GM21360 (cell line): ENCODE results near the gene HRC.
"Not testable (repeated sequence)": the region's sequence is repeated elsewhere in the genome, so short reads cannot be mapped to it uniquely, and the experiment has no call there.

Experiments
- ATAC-seq: cut with Tn5 transposase; IDR thresholded peaks from one replicate; pipeline ENCODE4 v1.9.1; 2021; ENCODE audit warnings: mild to moderate bottlenecking, moderate library complexity; ENCODE audit not compliant: unreplicated experiment

Gene HRC, protein sequence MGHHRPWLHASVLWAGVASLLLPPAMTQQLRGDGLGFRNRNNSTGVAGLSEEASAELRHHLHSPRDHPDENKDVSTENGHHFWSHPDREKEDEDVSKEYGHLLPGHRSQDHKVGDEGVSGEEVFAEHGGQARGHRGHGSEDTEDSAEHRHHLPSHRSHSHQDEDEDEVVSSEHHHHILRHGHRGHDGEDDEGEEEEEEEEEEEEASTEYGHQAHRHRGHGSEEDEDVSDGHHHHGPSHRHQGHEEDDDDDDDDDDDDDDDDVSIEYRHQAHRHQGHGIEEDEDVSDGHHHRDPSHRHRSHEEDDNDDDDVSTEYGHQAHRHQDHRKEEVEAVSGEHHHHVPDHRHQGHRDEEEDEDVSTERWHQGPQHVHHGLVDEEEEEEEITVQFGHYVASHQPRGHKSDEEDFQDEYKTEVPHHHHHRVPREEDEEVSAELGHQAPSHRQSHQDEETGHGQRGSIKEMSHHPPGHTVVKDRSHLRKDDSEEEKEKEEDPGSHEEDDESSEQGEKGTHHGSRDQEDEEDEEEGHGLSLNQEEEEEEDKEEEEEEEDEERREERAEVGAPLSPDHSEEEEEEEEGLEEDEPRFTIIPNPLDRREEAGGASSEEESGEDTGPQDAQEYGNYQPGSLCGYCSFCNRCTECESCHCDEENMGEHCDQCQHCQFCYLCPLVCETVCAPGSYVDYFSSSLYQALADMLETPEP

DNA sequence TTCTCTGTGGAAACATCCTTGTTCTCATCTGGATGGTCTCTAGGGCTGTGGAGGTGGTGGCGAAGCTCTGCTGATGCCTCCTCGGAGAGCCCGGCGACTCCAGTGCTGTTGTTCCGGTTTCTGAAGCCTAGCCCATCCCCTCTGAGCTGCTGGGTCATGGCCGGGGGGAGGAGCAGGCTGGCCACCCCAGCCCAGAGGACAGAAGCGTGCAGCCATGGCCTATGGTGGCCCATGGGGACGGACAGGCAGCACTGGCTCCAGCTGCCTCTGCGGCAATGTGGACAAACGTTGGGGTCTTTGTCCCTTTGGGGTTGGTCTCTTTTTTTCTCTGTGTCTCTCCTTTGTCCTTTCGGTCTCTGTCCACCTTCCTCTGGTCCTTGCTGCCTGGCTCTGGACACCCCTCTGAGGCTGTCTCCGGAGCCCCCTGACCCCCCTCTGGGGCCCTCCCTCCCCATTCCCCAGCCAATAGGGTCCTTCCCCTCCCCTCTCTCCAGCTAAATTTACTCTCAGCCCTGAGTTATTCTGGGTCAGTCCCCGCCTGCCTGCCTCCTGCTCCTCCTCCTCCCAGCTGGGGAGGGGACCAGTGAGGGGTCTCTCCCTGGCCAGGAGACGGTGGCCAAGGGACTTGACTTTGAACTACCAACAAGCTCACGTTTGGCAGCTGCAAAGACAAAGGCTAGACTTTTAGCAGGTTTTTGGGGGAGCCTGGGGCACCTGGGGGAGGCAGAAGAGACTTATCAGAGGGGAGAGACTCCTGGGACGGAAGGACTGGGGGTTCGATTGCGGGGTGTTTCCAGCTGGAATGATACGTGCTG is at the start of gene HRC:
HRC (minus strand) TSS at position 392 of the 815 bp plus-strand sequence; CDS start at position 233, 159 bp downstream.
- ATAC-seq = no peak

DNA sequence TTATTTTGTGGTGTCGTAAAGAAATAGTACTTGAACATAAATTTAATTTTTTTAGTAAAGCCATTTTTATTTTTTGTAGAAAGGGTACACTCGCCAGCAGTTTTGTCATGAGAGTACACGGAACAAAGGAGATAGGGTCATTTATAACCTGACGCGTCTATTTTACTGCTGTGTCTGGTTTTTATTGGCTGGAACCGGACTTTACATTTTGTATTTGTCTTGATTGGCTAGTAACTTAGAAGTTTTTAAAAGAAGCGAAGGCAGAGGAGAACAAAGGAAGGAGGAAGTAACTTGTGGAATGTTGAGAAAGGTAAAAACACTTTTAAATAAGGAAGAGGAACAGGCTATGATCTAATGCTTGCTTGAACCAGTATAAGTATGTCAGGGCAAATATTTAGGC is 45.8 kb upstream of the HRC start:
- no peak for ATAC-seq

DNA sequence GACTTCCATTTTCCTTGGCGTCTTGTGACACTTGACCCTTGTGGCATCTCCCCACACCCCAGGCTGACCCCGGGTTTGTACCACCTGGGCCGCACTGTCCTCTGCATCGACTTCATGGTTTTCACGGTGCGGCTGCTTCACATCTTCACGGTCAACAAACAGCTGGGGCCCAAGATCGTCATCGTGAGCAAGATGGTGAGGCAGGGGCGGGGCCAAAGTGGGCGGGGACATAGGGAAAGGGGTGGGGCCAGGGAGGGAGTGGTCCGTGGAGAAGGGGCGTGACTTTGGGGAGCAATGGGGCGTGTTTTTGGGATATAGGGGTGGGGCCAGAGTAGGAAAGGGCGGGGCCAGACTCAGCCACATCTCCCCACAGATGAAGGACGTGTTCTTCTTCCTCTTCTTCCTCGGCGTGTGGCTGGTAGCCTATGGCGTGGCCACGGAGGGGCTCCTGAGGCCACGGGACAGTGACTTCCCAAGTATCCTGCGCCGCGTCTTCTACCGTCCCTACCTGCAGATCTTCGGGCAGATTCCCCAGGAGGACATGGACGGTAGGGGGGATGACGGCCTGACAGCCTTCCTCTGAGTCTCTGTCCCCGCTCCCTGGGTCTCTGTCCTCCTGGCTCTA is 45.2 kb upstream of the HRC start:
- ATAC-seq = no peak

DNA sequence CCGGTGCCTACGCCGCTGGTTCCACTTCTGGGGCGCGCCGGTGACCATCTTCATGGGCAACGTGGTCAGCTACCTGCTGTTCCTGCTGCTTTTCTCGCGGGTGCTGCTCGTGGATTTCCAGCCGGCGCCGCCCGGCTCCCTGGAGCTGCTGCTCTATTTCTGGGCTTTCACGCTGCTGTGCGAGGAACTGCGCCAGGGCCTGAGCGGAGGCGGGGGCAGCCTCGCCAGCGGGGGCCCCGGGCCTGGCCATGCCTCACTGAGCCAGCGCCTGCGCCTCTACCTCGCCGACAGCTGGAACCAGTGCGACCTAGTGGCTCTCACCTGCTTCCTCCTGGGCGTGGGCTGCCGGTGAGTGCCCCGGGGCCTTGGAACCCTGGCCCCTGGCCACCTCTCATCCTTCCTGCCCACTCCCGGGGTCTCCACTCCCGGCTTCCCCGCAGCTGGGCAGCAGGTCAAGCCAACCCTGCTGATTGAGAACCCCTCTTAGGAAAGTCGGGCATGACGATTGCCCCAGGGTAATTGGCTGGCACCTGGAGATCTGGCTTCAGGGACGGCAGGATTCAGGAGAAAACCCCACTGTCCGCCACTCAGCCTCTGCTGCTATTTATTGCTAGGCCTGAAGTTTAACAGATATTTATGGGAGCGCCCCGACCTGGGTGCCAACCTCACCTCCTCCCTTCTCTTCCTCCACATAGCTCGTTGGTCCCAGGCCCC is 41.5 kb upstream of the HRC start:
- ATAC-seq = no peak

DNA sequence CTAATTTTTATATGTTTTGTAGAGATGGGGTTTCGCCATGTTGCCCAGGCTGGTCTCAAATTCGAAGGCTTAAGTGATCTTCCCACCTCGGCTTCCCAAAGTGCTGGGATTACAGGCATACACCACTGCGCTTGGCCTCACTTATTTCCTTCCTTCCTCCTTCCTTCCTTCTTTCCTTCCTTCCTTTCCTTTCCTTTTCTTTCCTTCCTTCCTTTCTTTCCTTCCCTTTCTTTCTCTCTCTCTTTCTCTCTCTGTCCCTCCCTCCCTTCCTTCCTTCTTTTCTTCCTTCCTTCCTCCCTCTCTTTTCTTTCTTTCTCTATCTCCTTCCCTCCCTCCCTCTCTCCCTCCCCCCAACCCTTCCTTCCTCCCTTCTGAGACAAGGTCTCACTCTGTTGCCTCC is 39.2 kb upstream of the HRC start:
- ATAC-seq = no peak

DNA sequence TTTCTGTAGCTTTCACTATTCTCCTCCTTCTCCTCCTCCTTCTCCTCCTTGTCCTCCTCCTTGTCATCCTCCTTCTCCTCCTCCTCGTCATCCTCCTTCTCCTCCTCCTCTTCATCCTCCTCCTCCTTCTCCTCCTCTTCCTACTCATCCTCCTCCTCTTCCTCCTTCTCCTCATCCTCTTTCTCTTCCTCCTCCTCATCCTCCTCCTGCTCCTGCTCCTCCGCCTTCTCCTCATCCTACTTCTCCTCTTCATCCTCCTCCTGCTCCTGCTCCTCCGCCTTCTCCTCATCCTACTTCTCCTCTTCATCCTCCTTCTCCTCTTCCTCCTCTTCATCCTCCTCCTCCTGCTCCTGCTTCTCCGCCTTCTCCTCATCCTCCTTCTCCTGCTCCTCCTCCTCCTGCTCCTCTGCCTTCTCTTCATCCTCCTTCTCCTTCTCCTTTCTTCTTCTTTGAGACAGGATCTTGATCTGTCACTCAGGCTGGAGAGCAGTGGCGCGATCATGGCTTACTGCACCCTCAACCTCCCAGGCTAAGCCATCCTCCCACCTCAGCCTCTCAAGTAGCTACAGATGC is 38.7 kb upstream of the HRC start:
- no peak for ATAC-seq

DNA sequence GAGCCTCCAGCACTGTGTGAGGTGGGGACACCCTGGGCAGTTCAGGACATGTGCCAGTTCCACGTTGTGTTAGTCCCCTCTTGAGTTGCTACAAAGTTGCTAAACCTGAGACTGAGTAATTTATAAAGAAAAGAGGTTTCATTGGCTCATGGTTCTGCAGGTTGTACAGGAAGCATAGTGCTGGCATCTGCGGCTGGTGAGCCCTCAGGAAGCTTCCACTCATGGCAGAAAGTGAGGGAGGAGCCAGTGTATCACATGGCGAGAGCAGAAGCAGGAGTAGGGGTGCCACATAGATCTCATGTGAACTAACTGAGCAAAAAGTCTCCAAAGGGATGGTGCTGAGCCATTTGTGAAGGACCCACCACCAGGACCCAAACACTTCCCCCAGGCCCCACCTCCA is 35.6 kb upstream of the HRC start:
- no peak for ATAC-seq

DNA sequence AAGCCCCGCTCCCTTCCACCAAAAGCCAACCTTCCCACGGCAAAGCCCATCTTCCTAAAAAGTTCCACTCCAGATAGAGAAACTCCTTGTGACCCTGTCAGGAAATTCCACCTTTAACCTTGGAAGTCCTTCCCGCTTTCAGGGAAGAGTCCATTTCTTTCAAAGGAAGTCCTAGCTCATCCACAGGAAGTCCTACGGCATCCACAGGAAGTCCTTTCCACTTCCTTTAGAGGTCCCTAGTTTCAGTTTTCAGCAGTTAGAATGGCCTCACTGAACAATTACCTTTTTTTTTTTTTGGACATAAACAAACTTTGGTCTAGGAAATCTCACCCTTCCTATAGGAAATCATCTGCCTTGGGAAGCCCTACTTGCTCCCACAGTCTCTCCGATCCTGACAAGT is 34.1 kb upstream of the HRC start:
- ATAC-seq = no peak

DNA sequence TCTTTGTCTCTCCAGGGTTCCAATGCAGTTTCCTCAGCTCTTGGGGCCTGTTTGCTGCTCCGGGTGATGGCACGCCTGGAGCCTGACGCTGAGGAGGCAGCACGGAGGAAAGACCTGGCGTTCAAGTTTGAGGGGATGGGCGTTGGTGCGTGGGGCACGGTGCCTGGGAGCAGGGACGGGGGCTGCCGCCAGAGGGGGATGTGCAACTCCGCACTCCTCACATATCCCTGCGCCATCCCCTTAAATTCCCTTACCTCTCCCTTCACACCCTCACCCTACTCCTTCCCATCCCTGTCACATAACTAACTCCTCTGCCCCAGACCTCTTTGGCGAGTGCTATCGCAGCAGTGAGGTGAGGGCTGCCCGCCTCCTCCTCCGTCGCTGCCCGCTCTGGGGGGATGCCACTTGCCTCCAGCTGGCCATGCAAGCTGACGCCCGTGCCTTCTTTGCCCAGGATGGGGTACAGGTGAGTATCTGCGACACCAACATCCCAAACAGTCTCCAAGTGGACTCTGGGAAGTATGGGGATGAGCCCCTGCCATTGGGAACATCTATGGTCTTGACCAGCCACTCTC is 33.5 kb upstream of the HRC start:
- ATAC-seq = no peak

DNA sequence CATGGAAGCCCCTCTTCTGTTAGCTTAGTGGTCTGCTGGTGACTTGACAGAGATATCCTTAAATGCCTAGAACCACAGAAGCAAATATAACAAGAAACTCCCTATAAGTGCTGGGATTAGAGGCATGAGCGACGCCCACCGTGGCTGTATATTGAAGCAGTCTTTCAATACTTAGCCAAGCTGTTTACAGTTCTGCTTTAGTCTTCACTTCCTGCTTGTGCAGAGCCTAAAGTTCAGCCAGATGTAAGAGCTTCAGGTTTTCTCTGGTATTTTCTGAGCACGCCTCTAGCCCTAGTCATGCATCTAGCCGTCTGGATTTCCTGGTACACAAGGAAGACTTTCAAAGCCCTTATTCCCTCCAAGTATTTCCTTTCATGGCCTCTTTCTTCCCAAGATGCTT is 30.9 kb upstream of the HRC start:
- no peak for ATAC-seq

DNA sequence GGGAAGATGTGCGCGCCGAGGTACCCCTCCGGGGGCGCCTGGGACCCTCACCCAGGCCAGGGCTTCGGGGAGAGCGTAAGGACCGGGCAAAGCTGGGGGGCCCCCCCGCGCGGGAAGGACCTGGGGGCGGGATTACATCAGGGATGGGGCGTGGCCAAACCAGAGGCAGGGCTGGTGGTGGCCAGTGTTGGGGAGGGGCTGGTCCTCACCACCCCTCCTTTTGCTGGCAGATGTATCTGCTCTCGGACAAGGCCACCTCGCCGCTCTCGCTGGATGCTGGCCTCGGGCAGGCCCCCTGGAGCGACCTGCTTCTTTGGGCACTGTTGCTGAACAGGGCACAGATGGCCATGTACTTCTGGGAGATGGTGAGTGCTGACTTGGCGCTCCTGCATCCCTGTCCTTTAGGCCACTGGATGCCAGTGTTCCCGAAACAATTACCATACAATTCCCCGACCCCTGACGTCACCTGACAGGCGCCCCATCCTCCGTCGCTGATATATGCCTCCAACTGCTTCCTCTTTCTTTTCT is 27.7 kb upstream of the HRC start:
- no peak for ATAC-seq

DNA sequence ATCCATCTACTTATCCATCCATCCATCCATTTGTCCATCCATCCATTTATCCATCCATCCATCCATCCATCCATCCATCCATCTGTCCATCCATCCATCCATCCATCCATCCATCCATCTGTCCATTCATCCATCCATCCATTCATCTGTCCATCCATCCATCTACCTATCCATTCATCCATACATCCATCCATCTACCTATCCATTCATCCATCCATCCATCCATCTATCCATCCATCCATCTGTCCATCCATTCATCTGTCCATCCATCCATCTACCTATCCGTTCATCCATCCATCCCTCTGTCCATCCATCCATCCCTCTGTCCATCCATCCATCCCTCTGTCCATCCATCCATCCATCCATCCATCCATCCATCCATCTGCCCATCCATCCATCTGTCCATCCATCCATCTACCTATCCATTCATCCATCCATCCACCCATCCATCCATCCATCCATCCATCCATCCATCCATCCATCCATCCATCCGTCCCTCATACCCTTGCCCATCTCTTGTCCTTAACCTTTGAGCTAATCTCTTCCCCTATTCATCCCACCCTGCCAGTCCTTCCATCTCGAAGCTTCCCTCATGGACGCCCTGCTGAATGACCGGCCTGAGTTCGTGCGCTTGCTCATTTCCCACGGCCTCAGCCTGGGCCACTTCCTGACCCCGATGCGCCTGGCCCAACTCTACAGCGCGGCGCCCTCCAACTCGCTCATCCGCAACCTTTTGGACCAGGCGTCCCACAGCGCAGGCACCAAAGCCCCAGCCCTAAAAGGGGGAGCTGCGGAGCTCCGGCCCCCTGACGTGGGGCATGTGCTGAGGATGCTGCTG is 27.0 kb upstream of the HRC start:
- not testable (repeated sequence) for ATAC-seq

DNA sequence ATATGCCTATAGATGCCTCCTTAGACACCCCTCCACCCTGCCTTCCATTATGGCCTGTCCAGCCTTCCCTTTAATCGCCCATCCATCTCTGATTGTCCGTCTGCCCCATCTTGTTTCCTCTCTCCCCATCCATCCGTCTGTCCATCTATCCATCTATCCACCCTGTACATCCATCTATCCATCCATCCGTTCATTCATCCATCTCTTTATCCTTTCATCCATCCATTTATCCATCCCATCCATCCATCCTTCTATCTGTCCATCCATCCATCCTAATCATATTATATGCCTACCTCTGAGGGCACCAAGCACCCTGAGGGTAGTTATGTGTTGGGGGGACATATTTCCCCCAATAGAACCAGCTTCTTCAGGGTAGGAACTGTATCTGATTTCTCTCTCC is 25.5 kb upstream of the HRC start:
- no peak for ATAC-seq

DNA sequence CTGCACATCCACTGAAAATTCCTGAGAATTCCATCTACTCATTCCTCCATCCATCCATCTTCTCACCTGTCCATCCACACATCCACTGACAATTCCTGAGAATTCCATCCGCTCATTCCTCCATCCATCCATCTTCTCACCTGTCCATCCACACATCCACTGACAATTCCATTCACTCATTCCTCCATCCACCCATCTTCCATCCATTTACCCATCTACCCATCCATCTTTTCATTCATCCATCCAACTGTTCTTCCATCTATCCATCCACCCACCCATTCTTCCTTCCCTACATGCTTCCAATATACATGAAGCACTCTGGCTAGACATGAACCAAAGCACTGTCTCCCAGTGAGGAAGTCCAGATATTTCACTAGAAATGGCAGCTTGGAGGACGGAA is 18.0 kb upstream of the HRC start:
- no peak for ATAC-seq

DNA sequence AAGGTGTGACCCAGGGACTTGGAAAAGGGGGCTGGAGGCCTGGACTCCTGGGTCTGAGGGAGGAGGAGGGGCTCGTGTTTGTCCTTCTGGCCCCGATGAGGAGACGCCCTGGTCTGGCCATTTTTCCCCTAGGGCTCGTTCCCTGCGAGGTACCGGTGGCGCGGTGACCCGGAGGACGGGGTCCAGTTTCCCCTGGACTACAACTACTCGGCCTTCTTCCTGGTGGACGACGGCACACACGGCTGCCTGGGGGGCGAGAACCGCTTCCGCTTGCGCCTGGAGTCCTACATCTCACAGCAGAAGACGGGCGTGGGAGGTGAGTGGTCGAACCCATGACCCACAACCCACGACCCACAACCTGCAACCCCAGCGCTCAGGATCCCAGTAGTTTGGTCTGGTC is 13.2 kb upstream of the HRC start:
- ATAC-seq = no peak

DNA sequence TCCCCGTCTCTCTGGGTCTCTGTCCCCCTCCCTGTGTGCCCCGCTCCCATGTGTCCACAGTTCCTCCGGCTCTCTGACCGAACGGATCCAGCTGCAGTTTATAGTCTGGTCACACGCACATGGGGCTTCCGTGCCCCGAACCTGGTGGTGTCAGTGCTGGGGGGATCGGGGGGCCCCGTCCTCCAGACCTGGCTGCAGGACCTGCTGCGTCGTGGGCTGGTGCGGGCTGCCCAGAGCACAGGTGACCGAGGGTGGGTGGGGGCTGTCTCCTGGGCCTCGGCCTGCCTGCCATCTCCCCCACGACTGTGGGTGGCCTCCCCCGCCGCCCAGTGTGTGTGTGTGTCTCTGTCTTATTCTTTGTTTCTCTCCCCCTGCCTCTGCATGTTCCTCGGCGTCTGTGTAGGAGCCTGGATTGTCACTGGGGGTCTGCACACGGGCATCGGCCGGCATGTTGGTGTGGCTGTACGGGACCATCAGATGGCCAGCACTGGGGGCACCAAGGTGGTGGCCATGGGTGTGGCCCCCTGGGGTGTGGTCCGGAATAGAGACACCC is 12.7 kb upstream of the HRC start:
- ATAC-seq = no peak

DNA sequence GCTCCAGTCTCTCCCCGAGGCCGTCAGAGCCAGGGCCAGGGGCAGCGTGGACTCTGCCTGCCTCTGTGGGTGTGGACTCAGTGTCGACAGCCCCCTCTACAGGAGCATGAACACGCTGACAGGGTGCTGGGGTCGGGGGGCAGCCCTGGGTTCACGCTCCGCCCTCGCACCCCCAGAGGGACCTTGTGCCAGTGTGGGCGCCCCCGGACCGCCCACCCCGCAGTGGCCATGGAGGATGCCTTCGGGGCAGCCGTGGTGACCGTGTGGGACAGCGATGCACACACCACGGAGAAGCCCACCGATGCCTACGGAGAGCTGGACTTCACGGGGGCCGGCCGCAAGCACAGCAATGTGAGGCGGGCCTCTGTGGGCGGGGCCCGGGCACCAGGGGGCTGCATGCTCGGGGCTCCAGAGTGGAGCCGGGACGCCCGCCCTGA is 10.7 kb upstream of the HRC start:
- no peak for ATAC-seq

DNA sequence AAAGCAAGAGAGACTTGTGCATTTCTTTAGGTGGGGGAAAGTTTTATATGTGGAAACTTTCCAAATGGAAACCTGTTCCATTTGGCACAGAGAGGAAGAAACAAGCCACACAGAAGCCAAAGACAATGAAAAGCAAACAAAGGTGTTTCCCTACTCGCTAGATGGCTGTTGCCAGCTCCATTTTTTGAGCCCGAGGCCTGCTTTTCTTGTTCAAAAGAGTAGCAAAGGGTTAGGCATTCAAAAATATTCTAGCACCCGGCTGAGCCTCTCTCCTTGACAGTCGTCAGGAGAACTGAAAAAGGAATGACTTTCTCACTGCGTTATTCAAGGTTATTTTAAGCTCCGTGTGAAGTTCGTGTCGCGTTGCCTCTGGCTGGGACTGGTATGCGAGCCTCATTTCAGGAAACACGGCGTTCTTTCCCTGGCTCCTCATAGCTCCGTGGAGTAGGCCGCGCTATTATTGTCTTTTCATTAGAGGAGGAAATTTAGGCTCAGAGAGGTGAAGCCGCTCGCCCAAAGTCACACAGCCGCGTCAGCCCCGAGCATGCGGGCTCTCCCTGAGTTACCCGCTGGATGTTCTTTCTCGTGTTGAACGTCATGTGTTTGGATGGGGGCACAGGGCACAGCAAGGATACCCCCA is 10.0 kb upstream of the HRC start:
- ATAC-seq = no peak
